Measurements from ENCODE around the gene TMEM120A. TPM values are rescaled to one million over a fixed set of nuclear protein-coding genes. Genes with fewer than 3 reads are reported as not detected.

The TMEM120A gene
- polyA plus RNA-seq, 3 donors = 65.5 to 79.9 (median 76.1) TPM

DNA sequence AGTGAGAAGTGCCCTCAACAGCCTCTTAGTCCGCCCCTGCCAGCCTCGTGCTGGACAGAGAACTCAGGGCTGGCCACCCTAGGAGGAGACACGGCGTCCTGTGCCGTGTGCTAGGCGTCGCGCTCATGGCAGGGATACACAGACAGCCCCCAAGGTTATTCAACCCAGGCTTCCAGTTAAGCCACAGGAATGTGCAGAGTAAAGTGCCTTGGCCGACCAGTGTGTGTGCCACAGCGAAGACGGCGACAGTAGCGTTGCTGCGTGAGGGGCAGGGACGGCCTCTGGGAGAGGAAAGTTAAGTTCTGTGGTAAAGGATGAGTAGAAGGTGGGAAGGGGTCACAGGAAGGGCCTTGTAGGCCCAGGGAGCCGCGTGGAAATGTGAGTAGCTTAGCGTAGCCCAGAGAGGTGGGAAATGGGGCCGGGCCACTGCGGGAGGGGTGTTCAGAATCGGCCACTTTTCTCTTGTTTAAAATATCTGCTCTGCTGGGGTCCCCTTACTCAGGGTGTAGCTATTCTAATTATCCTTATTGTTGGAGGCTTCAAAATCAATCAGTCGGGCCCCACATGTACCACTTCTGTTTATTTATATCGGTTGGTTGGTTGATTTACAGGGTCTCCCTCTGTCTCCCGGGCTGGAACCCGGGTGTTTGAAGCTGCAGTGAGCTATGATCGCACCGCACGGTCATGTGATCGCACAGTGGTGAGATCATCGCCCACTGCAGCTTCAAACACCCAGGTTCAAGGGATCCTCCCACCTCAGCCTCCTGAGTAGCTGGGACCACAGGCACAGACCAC, 24.5 kb downstream of the TMEM120A start:
- H3K27ac Mint-ChIP-seq = peak overlapping the region in 1 of 7 donors; percentile 69
- Histone ChIP-seq H3K4me3 (replicated peaks in 1 of 3; ENCODE audit: low read depth in 2 of 3, low read length in 3 of 3) (no peak overlapping the region), H3K9me3 (replicated peaks in 1 of 2; ENCODE audit: control insufficient read depth in 1 of 2, insufficient read depth in 1 of 2, low read length in 2 of 2) (no peaks in the 10 kb centered on the region), H3K9ac (ENCODE audit: insufficient read depth, low read length, poor library complexity, severe bottlenecking) (no peak overlapping the region), H3K4me2 (replicated peaks; ENCODE audit: extremely low read depth, low read length, poor library complexity, severe bottlenecking) (no peak overlapping the region), H3K79me2 (ENCODE audit: insufficient read depth, low read length) (no peaks in the 10 kb centered on the region), H3K27me3 (ENCODE audit: control insufficient read depth in 2 of 2, insufficient read depth in 2 of 2, low read length in 2 of 2) (no peaks in the 10 kb centered on the region), H3K4me1 (ENCODE audit: control insufficient read depth in 1 of 2, insufficient read depth in 2 of 2, low read length in 2 of 2) (peaks cover 33 to 35% of the 10 kb centered on the region in 2 donors), H3K36me3 (replicated peaks in 1 of 2; ENCODE audit: control insufficient read depth in 1 of 2, insufficient read depth in 2 of 2, low read length in 2 of 2) (peaks cover 21 to 45% of the 10 kb centered on the region in 2 donors), H2AFZ (ENCODE audit: insufficient read depth, low read depth, low read length, poor library complexity, severe bottlenecking) (no peak overlapping the region), H3K27ac (ENCODE audit: low read depth in 1 of 2, low read length in 2 of 2) (no peak overlapping the region), H4K20me1 (ENCODE audit: insufficient read depth, low read length) (peaks cover 56% of the 10 kb centered on the region)
- peaks cover 58 to 74% of the 10 kb centered on the region in 2 donors for H3K36me3 Mint-ChIP-seq
- WGBS (ENCODE audit: insufficient coverage) = 97% methylated on average over 24 of the region's 30 CpGs
- no peak for DNase-seq
- intact Hi-C loops (cut with micrococcal nuclease) = loop anchor here in 1 of 2 donors (5.0 kb wide), 1 partner anchor 53 kb away; the partner anchor contains the start of gene POR
- H3K4me3 Mint-ChIP-seq = no peak overlapping the region
- peaks cover 37% of the 10 kb centered on the region for H3K4me1 Mint-ChIP-seq
- H3K27me3 Mint-ChIP-seq (ENCODE audit: low read depth in 3 of 3) = peaks cover 0 to 3% (median 2%) of the 10 kb centered on the region in 3 donors
- H3K9me3 Mint-ChIP-seq = no peaks in the 10 kb centered on the region
- TF ChIP-seq, protein P1, sequence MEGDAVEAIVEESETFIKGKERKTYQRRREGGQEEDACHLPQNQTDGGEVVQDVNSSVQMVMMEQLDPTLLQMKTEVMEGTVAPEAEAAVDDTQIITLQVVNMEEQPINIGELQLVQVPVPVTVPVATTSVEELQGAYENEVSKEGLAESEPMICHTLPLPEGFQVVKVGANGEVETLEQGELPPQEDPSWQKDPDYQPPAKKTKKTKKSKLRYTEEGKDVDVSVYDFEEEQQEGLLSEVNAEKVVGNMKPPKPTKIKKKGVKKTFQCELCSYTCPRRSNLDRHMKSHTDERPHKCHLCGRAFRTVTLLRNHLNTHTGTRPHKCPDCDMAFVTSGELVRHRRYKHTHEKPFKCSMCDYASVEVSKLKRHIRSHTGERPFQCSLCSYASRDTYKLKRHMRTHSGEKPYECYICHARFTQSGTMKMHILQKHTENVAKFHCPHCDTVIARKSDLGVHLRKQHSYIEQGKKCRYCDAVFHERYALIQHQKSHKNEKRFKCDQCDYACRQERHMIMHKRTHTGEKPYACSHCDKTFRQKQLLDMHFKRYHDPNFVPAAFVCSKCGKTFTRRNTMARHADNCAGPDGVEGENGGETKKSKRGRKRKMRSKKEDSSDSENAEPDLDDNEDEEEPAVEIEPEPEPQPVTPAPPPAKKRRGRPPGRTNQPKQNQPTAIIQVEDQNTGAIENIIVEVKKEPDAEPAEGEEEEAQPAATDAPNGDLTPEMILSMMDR (IDR thresholded peaks at IDR 0.05) = no peak

DNA sequence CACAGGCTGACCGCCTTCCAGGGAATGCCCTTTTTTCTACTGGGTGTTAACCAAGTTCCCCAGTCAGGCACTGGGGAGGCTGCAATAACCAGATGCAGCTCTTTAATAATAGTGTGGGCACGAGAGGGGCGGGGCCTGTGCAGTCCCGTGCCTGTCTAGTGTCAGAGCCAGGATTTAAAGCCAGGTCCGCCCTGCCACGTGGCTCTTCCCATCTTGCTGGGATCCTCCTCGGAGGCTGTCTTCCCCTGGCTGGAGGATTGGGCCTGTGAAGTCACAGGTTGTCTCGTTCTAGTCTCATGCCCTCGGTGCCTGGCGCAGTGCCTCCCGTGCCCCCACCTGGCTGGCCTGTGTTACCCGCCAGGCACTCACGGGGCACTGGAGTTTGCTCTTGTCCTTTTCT, 25.2 kb downstream of the TMEM120A start:
- Mint-ChIP-seq H3K4me1 (peaks cover 37% of the 10 kb centered on the region), H3K27ac (peak overlapping the region in 2 of 7 donors; percentile 35 to 58), H3K4me3 (no peak overlapping the region), H3K9me3 (peaks cover 0 to 1% (median 0%) of the 10 kb centered on the region in 7 donors), H3K36me3 (peaks cover 55 to 70% of the 10 kb centered on the region in 2 donors), H3K27me3 (ENCODE audit: low read depth in 3 of 3) (peaks cover 0 to 4% (median 2%) of the 10 kb centered on the region in 3 donors)
- H3K4me2 ChIP-seq (replicated peaks; ENCODE audit: extremely low read depth, low read length, poor library complexity, severe bottlenecking) = no peak overlapping the region
- no peaks in the 10 kb centered on the region for H3K27me3 ChIP-seq (ENCODE audit: control insufficient read depth in 2 of 2, insufficient read depth in 2 of 2, low read length in 2 of 2)
- H3K36me3 ChIP-seq (replicated peaks in 1 of 2; ENCODE audit: control insufficient read depth in 1 of 2, insufficient read depth in 2 of 2, low read length in 2 of 2) = peaks cover 21 to 44% of the 10 kb centered on the region in 2 donors
- intact Hi-C loops (cut with micrococcal nuclease) = no loop called here
- H3K4me3 ChIP-seq (replicated peaks in 1 of 3; ENCODE audit: low read depth in 2 of 3, low read length in 3 of 3) = no peak overlapping the region
- H3K4me1 ChIP-seq (ENCODE audit: control insufficient read depth in 1 of 2, insufficient read depth in 2 of 2, low read length in 2 of 2) = peaks cover 33 to 35% of the 10 kb centered on the region in 2 donors
- H4K20me1 ChIP-seq (ENCODE audit: insufficient read depth, low read length) = peaks cover 56% of the 10 kb centered on the region
- no peak overlapping the region for H3K27ac ChIP-seq (ENCODE audit: low read depth in 1 of 2, low read length in 2 of 2)
- no peak overlapping the region for H3K9ac ChIP-seq (ENCODE audit: insufficient read depth, low read length, poor library complexity, severe bottlenecking)
- no peak for DNase-seq
- 94% methylated on average over 11 of the region's 13 CpGs for WGBS (ENCODE audit: insufficient coverage)
- no peak overlapping the region for H2AFZ ChIP-seq (ENCODE audit: insufficient read depth, low read depth, low read length, poor library complexity, severe bottlenecking)
- H3K79me2 ChIP-seq (ENCODE audit: insufficient read depth, low read length) = no peaks in the 10 kb centered on the region
- H3K9me3 ChIP-seq (replicated peaks in 1 of 2; ENCODE audit: control insufficient read depth in 1 of 2, insufficient read depth in 1 of 2, low read length in 2 of 2) = no peaks in the 10 kb centered on the region
- TF ChIP-seq, protein P1 (IDR thresholded peaks at IDR 0.05) = no peak

Data from CD14-positive monocyte (primary cell).